ENCODE measurements around the gene FHOD1.

The FHOD1 gene

GRCh38 chr16:67247192-67248072 lies at the start of gene FHOD1:
FHOD1 (minus strand) TSS chr16:67247481; CDS start chr16:67247410, 71 bp downstream.
- peak; percentile 97 for DNase-seq

- no peak for DNase-seq
These were observed 49.1 kb upstream of the FHOD1 start for GRCh38 chr16:67296420-67296819.

GRCh38 chr16:67294938-67295361 lies 47.7 kb upstream of the FHOD1 start:
- DNase-seq, result no peak

GRCh38 chr16:67294171-67294757 lies 47.0 kb upstream of the FHOD1 start:
- DNase-seq, result no peak

- no peak for DNase-seq
These were observed 44.2 kb upstream of the FHOD1 start for GRCh38 chr16:67291461-67291860.

GRCh38 chr16:67287960-67288359 lies 40.7 kb upstream of the FHOD1 start:
- no peak for DNase-seq

GRCh38 chr16:67286441-67287235 lies 39.4 kb upstream of the FHOD1 start:
- DNase-seq, result no peak

GRCh38 chr16:67284699-67285646 lies 37.7 kb upstream of the FHOD1 start:
- DNase-seq, result peak; percentile 67

GRCh38 chr16:67283826-67284555 lies 36.7 kb upstream of the FHOD1 start:
- no peak for DNase-seq

- no peak for DNase-seq
These were observed 36.0 kb upstream of the FHOD1 start for GRCh38 chr16:67283039-67283825.

- no peak for DNase-seq
These were observed 35.1 kb upstream of the FHOD1 start for GRCh38 chr16:67282447-67282805.

GRCh38 chr16:67281536-67282446 lies 34.5 kb upstream of the FHOD1 start:
- no peak for DNase-seq

- DNase-seq, result no peak
These were observed 33.1 kb upstream of the FHOD1 start for GRCh38 chr16:67280090-67281015.

GRCh38 chr16:67279296-67280089 lies 32.2 kb upstream of the FHOD1 start, which contains the start of gene PLEKHG4:
PLEKHG4 (plus strand) TSS chr16:67279532; CDS start chr16:67280045, 513 bp downstream.
- DNase-seq, result peak; percentile 85

- peak; percentile 53 for DNase-seq
These were observed 31.6 kb upstream of the FHOD1 start for GRCh38 chr16:67278773-67279295.

GRCh38 chr16:67277999-67278772 lies 30.9 kb upstream of the FHOD1 start:
- no peak for DNase-seq
